Inflammatory macrophage treated with lipopolysaccharide for 1 hour (primary cell): ENCODE data around the gene PRDM16.

Experiments
- DNase-seq, 2 donors: peaks; one replicate each; pipeline ENCODE4 v3.0.0-alpha.2; 2020 to 2022

Gene PRDM16

GRCh38 chr1:3033040-3033789, 35.8 kb upstream of the PRDM16 start:
- no peak for DNase-seq

- no peak for DNase-seq
Observed at GRCh38 chr1:3033790-3034090, 35.3 kb upstream of the PRDM16 start.

- no peak for DNase-seq
Observed at GRCh38 chr1:3034162-3034561, 34.8 kb upstream of the PRDM16 start.

- no peak for DNase-seq
Observed at GRCh38 chr1:3034728-3035562, 34.1 kb upstream of the PRDM16 start.

- no peak for DNase-seq
Observed at GRCh38 chr1:3035563-3036446, 33.2 kb upstream of the PRDM16 start.

- no peak for DNase-seq
Observed at GRCh38 chr1:3036447-3037280, 32.3 kb upstream of the PRDM16 start.

GRCh38 chr1:3037281-3038040, 31.5 kb upstream of the PRDM16 start:
- no peak for DNase-seq

- DNase-seq, result no peak
Observed at GRCh38 chr1:3038113-3038551, 30.9 kb upstream of the PRDM16 start.

- no peak for DNase-seq
Observed at GRCh38 chr1:3038571-3039181, 30.3 kb upstream of the PRDM16 start.

GRCh38 chr1:3040004-3040403, 29.0 kb upstream of the PRDM16 start:
- no peak for DNase-seq

- DNase-seq, result no peak
Observed at GRCh38 chr1:3042481-3042880, 26.5 kb upstream of the PRDM16 start.

- no peak for DNase-seq
Observed at GRCh38 chr1:3049164-3049563, 19.8 kb upstream of the PRDM16 start.

GRCh38 chr1:3049905-3050304, 19.1 kb upstream of the PRDM16 start:
- no peak for DNase-seq

- no peak for DNase-seq
Observed at GRCh38 chr1:3050603-3051002, 18.4 kb upstream of the PRDM16 start.

GRCh38 chr1:3051270-3052268, 17.4 kb upstream of the PRDM16 start:
- DNase-seq, result no peak

- no peak for DNase-seq
Observed at GRCh38 chr1:3052501-3052900, 16.5 kb upstream of the PRDM16 start.

- no peak for DNase-seq
Observed at GRCh38 chr1:3053366-3053980, 15.5 kb upstream of the PRDM16 start.

- DNase-seq, result no peak
Observed at GRCh38 chr1:3053986-3054385, 15.0 kb upstream of the PRDM16 start.

- DNase-seq, result no peak
Observed at GRCh38 chr1:3054474-3054873, 14.5 kb upstream of the PRDM16 start.
